ENCODE results near the gene PTPN9. TPM values are rescaled to one million over a fixed set of nuclear protein-coding genes. Genes with fewer than 3 reads are reported as not detected.

The PTPN9 gene
- total and polyA plus RNA-seq, 2 experiments from 2014 or later: 19.9 to 30.6 TPM

- H2AFZ ChIP-seq: no peak overlapping the region
- WGBS, 2 experiments (ENCODE audit: low coverage in 1 of 2, low lambda C conversion rate in 2 of 2, missing lambda C conversion rate in 2 of 2): 77 to 78% methylated on average over 2 of the region's 2 CpGs
- no peaks in the 10 kb centered on the region for H3K36me3 ChIP-seq (ENCODE audit: low read depth)
- peaks cover 15% of the 10 kb centered on the region; the same call in 1 of the 2 replicates for H3F3A ChIP-seq (ENCODE audit: insufficient read depth)
- peak; percentile 20 for DNase-seq
- in situ Hi-C loops (cut with MboI): no loop called here
- H3K27me3 ChIP-seq (replicated peaks; ENCODE audit: insufficient read depth): no peaks in the 10 kb centered on the region
- H3K79me2 ChIP-seq (ENCODE audit: insufficient read depth): peaks cover 100% of the 10 kb centered on the region
- no peak overlapping the region for H3K4me3 ChIP-seq
- H3K4me1 ChIP-seq (ENCODE audit: insufficient read depth): peaks cover 7% of the 10 kb centered on the region; the same call in 1 of the 2 replicates
- TF ChIP-seq EZH2phosphoT487 (IDR thresholded peaks at IDR 0.05; ENCODE audit: insufficient read depth, low read depth) (no peak), EZH2 (IDR thresholded peaks at IDR 0.05; ENCODE audit: insufficient read depth, poor library complexity, severe bottlenecking) (no peak)
- H3K9me2 ChIP-seq (ENCODE audit: insufficient read depth): no peaks in the 10 kb centered on the region
- H3K9me3 ChIP-seq (ENCODE audit: low read depth): no peaks in the 10 kb centered on the region
- no peak overlapping the region for H3K9ac ChIP-seq
- peaks cover 3% of the 10 kb centered on the region; the same call in 1 of the 2 replicates for H4K20me1 ChIP-seq (ENCODE audit: insufficient read depth)
- no peak overlapping the region for H3K27ac ChIP-seq
- H3K4me2 ChIP-seq (ENCODE audit: unreplicated experiment): no peak overlapping the region
These were observed 36.7 kb downstream of the PTPN9 start for GRCh38 chr15:75542386-75542797.

DNA sequence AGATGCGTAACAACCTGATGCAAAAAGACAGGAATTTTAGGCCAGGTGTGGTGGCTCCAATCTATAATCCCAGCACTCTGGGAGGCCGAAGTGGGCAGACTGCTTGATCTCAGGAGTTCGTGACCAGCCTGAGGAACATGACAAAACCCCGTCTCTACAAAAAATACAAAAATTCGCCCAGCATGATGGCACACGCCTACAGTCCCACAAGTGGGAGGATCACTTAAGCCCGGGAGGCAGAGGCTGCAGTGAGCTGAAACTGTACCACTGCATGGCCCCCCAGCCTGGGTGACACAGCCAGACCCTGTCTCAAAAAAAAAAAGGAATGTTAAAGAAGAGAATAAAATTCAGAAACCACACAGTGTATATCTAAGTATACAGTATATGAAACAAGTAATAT is 40.7 kb downstream of the PTPN9 start:
- Histone ChIP-seq H2AFZ (no peak overlapping the region), H4K20me1 (ENCODE audit: insufficient read depth) (peaks cover 12% of the 10 kb centered on the region; the same call in 1 of the 2 replicates), H3K4me2 (ENCODE audit: unreplicated experiment) (no peak overlapping the region), H3K9me2 (ENCODE audit: insufficient read depth) (no peaks in the 10 kb centered on the region), H3K27ac (no peak overlapping the region), H3K4me1 (ENCODE audit: insufficient read depth) (peaks cover 7% of the 10 kb centered on the region; the same call in 1 of the 2 replicates), H3K4me3 (no peak overlapping the region), H3K9ac (no peak overlapping the region), H3K9me3 (ENCODE audit: low read depth) (no peaks in the 10 kb centered on the region), H3K79me2 (ENCODE audit: insufficient read depth) (peaks cover 100% of the 10 kb centered on the region), H3K36me3 (ENCODE audit: low read depth) (no peaks in the 10 kb centered on the region), H3K27me3 (replicated peaks; ENCODE audit: insufficient read depth) (no peaks in the 10 kb centered on the region), H3F3A (ENCODE audit: insufficient read depth) (peaks cover 18% of the 10 kb centered on the region)
- 94 to 97% methylated on average over 7 of the region's 7 CpGs for WGBS, 2 experiments (ENCODE audit: low coverage in 1 of 2, low lambda C conversion rate in 2 of 2, missing lambda C conversion rate in 2 of 2)
- TF ChIP-seq EZH2phosphoT487 (IDR thresholded peaks at IDR 0.05; ENCODE audit: insufficient read depth, low read depth) (no peak), EZH2 (IDR thresholded peaks at IDR 0.05; ENCODE audit: insufficient read depth, poor library complexity, severe bottlenecking) (no peak)
- in situ Hi-C loops (cut with MboI): no loop called here
- no peak for DNase-seq

GRCh38 chr15:75533945-75534344 is 45.2 kb downstream of the PTPN9 start:
- H3K27ac ChIP-seq: no peak overlapping the region
- H3K4me2 ChIP-seq (ENCODE audit: unreplicated experiment): no peak overlapping the region
- H3K79me2 ChIP-seq (ENCODE audit: insufficient read depth): peaks cover 93% of the 10 kb centered on the region
- no peaks in the 10 kb centered on the region for H3K27me3 ChIP-seq (replicated peaks; ENCODE audit: insufficient read depth)
- in situ Hi-C loops (cut with MboI): no loop called here
- no peak overlapping the region for H3K4me3 ChIP-seq
- no peak overlapping the region for H2AFZ ChIP-seq
- peaks cover 46% of the 10 kb centered on the region for H3F3A ChIP-seq (ENCODE audit: insufficient read depth)
- H3K4me1 ChIP-seq (ENCODE audit: insufficient read depth): peaks cover 24% of the 10 kb centered on the region
- TF ChIP-seq EZH2 (IDR thresholded peaks at IDR 0.05; ENCODE audit: insufficient read depth, poor library complexity, severe bottlenecking): no peak
- TF ChIP-seq EZH2phosphoT487 (IDR thresholded peaks at IDR 0.05; ENCODE audit: insufficient read depth, low read depth): no peak
- no peak overlapping the region for H3K9ac ChIP-seq
- 80 to 81% methylated on average over 1 of the region's 1 CpG for WGBS, 2 experiments (ENCODE audit: low coverage in 1 of 2, low lambda C conversion rate in 2 of 2, missing lambda C conversion rate in 2 of 2)
- no peaks in the 10 kb centered on the region for H3K9me3 ChIP-seq (ENCODE audit: low read depth)
- peaks cover 30% of the 10 kb centered on the region; the same call in 1 of the 2 replicates for H4K20me1 ChIP-seq (ENCODE audit: insufficient read depth)
- H3K9me2 ChIP-seq (ENCODE audit: insufficient read depth): no peaks in the 10 kb centered on the region
- DNase-seq: no peak
- no peaks in the 10 kb centered on the region for H3K36me3 ChIP-seq (ENCODE audit: low read depth)

DNA sequence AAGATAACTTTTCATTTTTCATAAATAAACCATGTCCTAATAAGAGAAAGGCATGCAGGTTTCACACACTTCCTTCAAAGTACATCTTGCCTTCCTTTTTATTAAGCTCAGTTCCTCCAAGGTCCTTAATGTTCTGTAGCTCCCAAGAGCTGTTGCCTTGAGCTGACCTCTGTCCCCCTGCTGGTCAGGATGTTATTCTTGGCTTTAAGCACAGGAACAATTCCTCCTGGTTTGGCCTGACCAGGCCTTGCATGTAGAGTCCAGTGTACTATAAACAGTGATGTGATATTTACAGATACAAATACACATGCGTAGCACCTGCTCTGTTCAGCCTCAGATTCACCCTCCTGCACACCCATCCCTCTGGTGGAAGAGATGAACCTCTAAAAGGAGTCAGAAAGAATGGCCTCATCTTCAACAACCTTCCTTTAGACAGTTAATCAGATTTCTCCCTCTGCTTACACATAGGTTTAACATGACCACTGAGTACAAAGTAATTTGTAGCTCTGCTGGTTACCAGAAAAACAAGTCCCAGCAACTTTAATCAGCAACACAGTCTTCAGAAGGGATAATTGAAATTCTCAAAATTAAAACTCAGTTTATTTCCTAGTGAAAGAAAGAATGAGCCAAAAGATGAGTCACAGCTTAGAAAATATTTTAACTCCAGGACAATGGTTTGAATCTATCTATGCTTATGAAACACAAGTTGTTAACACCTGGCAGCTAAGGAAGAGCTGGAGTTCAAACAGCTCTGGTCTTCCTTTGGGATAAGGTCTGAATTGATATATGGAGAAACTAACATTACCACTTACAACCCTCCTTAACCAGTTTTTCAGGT is 46.5 kb downstream of the PTPN9 start:
- Histone ChIP-seq H3F3A (ENCODE audit: insufficient read depth) (peaks cover 56% of the 10 kb centered on the region), H3K36me3 (ENCODE audit: low read depth) (no peaks in the 10 kb centered on the region), H2AFZ (no peak overlapping the region), H3K9me2 (ENCODE audit: insufficient read depth) (no peaks in the 10 kb centered on the region), H3K79me2 (ENCODE audit: insufficient read depth) (peaks cover 93% of the 10 kb centered on the region), H3K9ac (no peak overlapping the region; the same call in 1 of the 2 replicates), H3K27me3 (replicated peaks; ENCODE audit: insufficient read depth) (no peaks in the 10 kb centered on the region), H3K4me3 (no peak overlapping the region), H3K27ac (peak overlapping the region; percentile 43), H3K9me3 (ENCODE audit: low read depth) (no peaks in the 10 kb centered on the region), H3K4me1 (ENCODE audit: insufficient read depth) (peaks cover 24% of the 10 kb centered on the region), H3K4me2 (ENCODE audit: unreplicated experiment) (no peak overlapping the region), H4K20me1 (ENCODE audit: insufficient read depth) (peaks cover 30% of the 10 kb centered on the region; the same call in 1 of the 2 replicates)
- WGBS, 2 experiments (ENCODE audit: low coverage in 1 of 2, low lambda C conversion rate in 2 of 2, missing lambda C conversion rate in 2 of 2): 15 to 35% methylated on average over 1 of the region's 1 CpG
- DNase-seq: peak; percentile 59
- in situ Hi-C loops (cut with MboI): no loop called here
- TF ChIP-seq EZH2 (IDR thresholded peaks at IDR 0.05; ENCODE audit: insufficient read depth, poor library complexity, severe bottlenecking) (no peak), EZH2phosphoT487 (IDR thresholded peaks at IDR 0.05; ENCODE audit: insufficient read depth, low read depth) (no peak)

Measured in GM23248 (cell line).